ENCODE data around the gene UVRAG.

UVRAG gene

DNA sequence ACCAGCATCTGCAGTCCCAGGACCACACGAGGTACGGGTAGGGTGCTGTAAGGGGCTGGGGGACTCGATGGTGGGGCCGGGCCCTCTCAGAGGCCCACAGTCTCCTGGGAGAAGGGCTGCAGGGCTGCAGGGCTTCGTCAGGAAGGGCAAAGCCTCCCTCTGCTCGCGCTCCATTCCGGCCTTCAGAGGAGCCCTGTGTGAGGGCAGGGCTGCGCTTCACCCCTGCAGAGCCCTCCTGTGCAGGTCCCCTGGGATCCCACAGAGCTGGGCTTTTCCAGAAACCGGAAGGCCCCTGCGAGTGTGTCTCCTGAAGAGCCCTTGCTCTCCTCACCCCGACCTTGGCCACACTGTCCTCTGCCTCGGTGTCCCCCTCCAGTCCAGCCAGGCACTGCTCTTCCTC lies 364.1 kb downstream of the UVRAG start:
- DNase-seq: no peak

DNA sequence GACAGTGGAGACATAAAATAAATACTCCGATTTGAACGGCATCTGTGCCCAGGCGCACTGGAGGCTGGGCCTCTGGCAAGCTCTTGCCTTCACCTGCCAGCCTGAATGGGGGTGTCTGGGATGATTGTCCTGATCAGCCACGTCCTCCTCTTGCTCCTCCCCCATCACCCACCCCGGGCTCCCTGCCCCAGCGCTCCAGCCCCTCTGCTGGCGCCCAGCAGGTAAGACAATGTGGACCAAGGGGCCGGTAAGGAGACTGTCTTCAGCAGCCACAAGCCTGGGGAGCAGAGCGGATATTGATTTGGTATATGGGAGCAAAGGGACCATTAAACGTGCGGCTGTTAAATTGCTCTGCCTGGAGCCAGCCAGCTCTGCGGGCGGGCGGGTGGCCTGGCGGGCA lies 366.4 kb downstream of the UVRAG start:
- DNase-seq: no peak

DNA sequence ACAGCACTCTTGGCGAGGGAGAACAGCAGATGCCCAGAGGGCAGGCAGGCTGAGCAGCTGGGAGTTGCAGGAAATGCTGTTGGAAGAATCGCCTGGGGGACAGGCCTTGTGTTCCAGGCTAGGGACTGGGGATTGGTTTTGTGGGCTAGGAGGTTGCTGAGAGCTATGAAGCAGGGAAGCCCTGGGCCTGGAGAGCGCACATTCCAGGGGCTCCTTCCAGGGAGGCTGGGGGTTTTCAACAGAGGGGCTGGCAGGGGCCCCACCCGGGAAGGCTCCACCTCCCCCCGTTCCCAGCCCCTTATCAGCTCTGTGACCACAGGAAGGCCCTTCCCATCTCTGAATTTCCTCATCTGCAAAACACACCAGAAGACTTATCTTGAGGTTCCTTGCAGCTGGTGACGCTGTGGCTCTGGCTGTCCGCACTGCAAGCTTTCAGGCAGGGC lies 369.6 kb downstream of the UVRAG start:
- DNase-seq: no peak

DNA sequence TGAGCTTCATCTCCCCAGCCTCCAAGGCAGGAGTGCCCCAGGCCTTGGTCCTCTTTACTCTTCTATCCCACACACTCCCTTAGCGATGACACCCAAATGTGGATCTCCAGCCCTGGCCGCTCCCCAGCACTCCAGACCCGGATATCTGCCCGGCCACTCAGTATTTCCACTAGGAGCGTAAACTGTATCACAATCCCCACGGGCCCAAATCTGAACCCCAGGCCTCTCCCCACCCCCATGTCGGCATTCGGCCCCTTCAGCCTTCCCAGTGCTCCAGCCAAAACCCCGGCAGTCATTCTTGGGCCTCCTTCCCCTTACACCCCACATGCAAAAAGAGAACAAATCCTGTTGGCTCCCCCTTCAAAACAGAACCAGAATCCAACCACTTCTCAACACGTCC lies 370.5 kb downstream of the UVRAG start:
- no peak for DNase-seq

DNA sequence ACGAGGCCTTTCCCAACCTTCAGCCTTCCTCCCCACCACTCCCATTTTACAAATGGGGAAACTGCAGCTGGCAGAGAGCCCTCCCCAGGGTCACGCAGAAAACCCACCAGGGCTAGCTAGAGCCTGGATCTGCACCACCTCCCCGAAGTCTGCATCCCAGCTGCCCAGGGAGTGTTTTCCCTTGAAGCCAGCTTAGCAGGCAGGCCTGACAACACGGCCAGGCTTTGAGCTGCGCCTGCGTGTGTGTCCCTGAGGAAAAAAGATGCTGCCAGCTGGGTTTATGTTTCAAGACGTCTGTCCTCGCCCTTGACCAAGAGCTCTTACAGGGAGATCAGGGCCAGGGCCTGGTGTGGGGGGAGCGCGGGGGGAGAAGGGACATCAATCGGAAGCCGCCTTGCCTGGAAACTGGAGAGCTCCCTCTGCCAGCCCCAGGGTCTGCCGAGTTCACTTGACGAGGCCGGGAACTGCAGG lies 371.0 kb downstream of the UVRAG start:
- DNase-seq: no peak

DNA sequence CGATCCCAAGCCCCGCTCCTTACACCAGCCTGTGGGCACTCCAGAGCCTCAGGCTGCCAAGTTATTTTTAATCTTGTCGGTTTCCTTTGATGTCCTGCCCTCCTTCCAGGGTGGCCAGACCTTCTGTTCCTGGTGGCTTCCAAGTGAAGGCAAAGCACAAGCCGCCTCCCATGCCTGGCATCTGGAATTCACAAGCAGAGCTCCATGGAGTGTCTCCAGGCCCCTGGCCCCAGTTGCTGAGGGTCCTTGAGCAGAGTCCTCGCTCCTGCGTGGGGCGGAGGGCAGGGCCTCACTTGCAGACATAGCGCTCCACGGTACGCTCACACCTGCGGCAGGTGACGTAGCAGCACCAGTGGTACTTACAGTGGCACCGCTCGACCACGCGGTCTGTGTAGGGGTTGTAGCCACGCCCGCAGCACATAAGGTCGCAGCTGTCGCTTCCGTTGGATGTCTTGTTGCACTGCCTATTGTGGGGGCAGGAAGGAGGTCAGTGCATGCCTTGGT lies 371.8 kb downstream of the UVRAG start:
- DNase-seq: no peak

DNA sequence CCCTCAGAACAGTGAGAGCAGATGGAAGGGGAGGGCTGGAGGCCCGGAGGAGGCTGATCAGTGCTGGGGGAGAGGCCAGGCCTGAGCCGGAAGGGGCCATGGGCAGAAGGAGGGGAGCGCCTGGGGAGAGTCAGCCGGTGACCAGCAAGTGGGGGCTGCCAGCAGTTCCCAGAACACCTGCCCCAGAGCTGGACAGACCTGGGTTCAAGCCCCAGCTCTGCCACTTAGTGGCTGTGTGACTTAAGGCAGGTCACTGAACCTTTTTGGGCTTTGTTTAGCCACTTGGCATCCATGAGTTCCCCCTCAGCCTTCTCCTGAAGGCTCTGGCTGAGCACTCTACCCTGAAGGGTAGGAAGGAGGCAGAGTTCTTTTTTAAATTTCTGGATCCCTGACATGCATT lies 373.9 kb downstream of the UVRAG start:
- no peak for DNase-seq

DNA sequence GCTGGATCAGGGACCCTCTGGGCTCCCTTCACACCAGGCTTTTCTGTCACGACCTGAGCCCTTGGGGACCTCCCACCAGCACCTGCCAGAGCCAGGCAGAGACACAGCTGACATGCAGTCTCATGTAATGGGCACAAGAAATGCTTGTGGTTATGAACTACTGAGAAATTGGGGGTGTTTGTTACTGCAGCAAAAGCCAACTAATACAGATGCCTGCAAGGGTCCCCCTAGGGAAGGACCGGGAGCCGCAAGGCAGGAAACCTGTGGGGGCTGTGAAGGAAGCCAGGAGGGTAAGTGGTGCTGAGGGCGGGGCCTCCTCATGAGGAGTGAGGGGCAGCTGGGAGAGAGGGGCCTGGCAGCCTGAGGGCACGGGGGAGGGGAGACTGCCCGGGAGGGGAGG lies 374.7 kb downstream of the UVRAG start:
- no peak for DNase-seq

DNA sequence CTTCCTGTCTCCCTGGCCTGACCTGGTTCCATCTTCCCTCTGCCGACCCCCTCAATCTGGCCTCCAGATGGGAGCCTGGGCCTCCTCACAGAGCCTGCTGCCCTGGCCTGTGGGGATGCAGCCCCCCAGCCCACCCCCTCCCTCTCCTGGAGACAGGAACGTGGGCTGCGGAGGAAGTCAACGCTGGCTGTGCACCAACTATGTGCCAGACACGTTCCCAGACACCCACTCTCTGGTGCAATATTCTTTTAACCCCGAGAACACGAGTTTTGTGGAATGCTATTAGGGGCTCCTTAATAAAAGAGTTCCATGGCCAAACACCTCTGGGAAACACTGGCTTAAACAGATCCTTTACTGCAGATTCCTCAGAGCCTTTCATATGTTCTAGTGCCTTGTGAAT lies 375.4 kb downstream of the UVRAG start:
- no peak for DNase-seq
